Pancreas (tissue), 10 donors: Measurements from ENCODE around the gene AUTS2. TPM values are rescaled to one million over a fixed set of nuclear protein-coding genes. Genes with fewer than 3 reads are reported as not detected.

Experiments used
- ATAC-seq, 4 donors: fragments of 200-7000 bp; cut with Tn5 transposase; one replicate each; pipeline versions ENCODE4 v1.8.0 to v1.9.1; 2020; ENCODE audit warnings: mild to moderate bottlenecking in 4 of 4, moderate library complexity in 4 of 4
- DNase-seq, 6 donors: peaks; one replicate each; pipeline ENCODE4 v3.0.0-alpha.2; 2020
- FAIRE-seq: peaks from 2 replicates; lab custom pipeline; 2012; peaks lifted over from hg19 to GRCh38; lab: Jason Lieb, UNC
- H3K27ac ChIP-seq, 4 donors: fragments of 200-600 bp; sonication (generic); 1 replicate in 3 of 4; 2 replicates in 1 of 4; pipeline versions ENCODE4 v1.5.0 to v1.8.0; 2020
- H3K27me3 ChIP-seq, 4 donors: fragments of 200-600 bp; one replicate each; pipeline ENCODE4 v1.8.0; 2021
- H3K36me3 ChIP-seq, 3 donors: fragments of 200-600 bp; sonication (generic) in 1 of 3; one replicate each; pipeline versions ENCODE4 v1.5.0 to v1.8.0; 2020 to 2021
- H3K4me1 ChIP-seq, 3 donors: fragments of 200-600 bp; one replicate each; pipeline ENCODE4 v1.8.0; 2021
- H3K4me3 ChIP-seq, 4 donors: fragments of 200-600 bp; sonication (generic) in 2 of 4; one replicate each; pipeline versions ENCODE4 v1.5.0 to v1.8.0; 2020 to 2021
- H3K9me3 ChIP-seq, 4 donors: fragments of 200-600 bp; one replicate each; pipeline ENCODE4 v1.8.0; 2021
- WGBS, 2 donors: extraction: QIAGEN DNeasy Blood & Tissue Kit; methylation state at CpG; one replicate each; pipeline ENCODE4 v1.1.7; 2013; 5-methylcytosine and 5-hydroxymethylcytosine counted together
- intact Hi-C, 3 donors: fragments of 100-400 bp; cut with DNase I; formaldehyde crosslinking; loops; one replicate each; pipeline versions ENCODE4 v1.11.1 to v1.14.2; 2022
- polyA plus RNA-seq, 2 donors: library from polyadenylated mRNA; stranded (reverse); fragments of 200-250 nt; gene quantifications; one replicate each; pipeline ENCODE4 v1.2.3, GENCODE V29; 2013
- total RNA-seq, 6 donors: library from RNA; stranded (reverse); fragmentation: NEBNext Ultra II Directional in 4 of 6; extraction: Animal tissue kit (Norgen Biotek cat#: 25700) in 4 of 6; gene quantifications; one replicate each; pipeline versions ENCODE4 v1.2.1 to v1.2.4, GENCODE V29; 2021 to 2023
- TF ChIP-seq, protein P1 (sequence below), 4 donors: fragments of 200-600 bp; sonication (generic) in 3 of 4; IDR thresholded peaks; one replicate each; pipeline versions ENCODE4 v1.5.0 to v1.8.0; 2021; ENCODE audit warnings: antibody characterized with exemption in 4 of 4
- donor health status: healthy with polysubstance abuse.
- donor health status: DM: no; HTN: no; CAD: no; lungs with moderate emphysema.
- donor health status: DM: no; HTN: no; CAD: no.
- donor health status: control.
- donor health status: control.
- donor health status: Bipolar disorder and iron deficiency.
- donor health status: DM: yes; HTN: yes; CAD: no.
- donor health status: DM: no; HTN: no; CAD: no.
- donor health status: DM: no; HTN: no; CAD: no.
- donor health status: DM: yes; HTN: yes; CAD: no.

AUTS2 gene
- total and polyA plus RNA-seq, 8 donors = 5.8 to 16.8 (median 9.9) TPM

DNA sequence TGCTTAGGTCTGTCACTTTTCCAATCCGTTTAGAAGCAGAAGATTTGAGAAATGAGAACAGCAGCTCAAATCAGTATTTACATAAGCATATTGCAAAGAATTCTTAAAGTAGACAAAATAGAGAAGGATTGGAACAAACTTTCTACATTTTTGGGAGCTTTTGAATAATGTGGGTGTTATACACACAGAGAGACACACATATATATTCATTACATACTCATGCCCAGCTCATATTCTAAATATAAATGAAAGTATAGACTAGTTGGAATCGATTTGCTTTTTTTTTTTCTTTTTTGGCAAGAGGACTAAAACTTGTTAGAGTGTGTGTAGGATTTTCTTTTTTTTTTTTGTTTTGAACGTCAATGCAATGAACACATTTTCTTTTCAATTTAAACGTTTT is 538.9 kb downstream of the AUTS2 start:
- Histone ChIP-seq H3K9me3 (no peaks in the 10 kb centered on the region), H3K4me1 (no peaks in the 10 kb centered on the region), H3K27me3 (no peaks in the 10 kb centered on the region), H3K36me3 (no peaks in the 10 kb centered on the region), H3K4me3 (no peak overlapping the region), H3K27ac (no peak overlapping the region)
- WGBS, 2 donors = 44 to 53% methylated on average over 4 of the region's 4 CpGs
- TF ChIP-seq, protein P1, sequence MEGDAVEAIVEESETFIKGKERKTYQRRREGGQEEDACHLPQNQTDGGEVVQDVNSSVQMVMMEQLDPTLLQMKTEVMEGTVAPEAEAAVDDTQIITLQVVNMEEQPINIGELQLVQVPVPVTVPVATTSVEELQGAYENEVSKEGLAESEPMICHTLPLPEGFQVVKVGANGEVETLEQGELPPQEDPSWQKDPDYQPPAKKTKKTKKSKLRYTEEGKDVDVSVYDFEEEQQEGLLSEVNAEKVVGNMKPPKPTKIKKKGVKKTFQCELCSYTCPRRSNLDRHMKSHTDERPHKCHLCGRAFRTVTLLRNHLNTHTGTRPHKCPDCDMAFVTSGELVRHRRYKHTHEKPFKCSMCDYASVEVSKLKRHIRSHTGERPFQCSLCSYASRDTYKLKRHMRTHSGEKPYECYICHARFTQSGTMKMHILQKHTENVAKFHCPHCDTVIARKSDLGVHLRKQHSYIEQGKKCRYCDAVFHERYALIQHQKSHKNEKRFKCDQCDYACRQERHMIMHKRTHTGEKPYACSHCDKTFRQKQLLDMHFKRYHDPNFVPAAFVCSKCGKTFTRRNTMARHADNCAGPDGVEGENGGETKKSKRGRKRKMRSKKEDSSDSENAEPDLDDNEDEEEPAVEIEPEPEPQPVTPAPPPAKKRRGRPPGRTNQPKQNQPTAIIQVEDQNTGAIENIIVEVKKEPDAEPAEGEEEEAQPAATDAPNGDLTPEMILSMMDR (IDR thresholded peaks at IDR 0.05) = no peak
- intact Hi-C loops = no loop called here
- DNase-seq (no peak), ATAC-seq (no peak), FAIRE-seq (no peak)

DNA sequence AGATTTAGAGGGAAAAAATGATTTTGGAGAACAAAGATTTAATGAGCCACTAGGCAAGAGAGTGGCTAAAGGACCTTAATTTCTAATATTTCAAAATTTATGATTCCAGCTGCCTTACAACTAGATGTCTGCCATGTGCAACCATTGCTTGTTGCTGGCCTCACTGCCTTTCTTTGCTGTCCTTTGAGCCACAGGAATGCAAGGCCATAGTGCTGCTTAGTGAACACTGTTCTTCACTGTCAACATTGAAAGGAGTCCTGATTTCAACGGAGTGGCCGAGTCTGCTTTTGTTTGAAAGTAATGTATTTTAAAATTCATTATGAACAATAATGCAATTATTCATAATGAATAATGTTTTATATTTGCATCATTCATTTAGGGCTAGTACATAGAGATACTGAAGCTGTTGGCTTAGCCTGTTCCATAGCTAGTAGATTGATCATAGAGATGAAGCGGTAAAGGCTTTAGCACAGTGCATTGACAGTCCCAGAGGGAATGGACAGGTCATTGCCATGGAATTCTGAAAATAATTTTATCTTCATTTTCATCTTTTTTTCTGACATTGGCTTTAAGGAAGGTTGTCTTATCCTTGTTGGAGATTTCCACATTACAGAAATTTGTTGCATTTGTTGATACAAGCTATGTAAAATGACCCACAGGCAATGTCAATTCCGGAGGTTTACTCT is 544.1 kb downstream of the AUTS2 start:
- WGBS, 2 donors = 72 to 83% methylated on average over 4 of the region's 4 CpGs

DNA sequence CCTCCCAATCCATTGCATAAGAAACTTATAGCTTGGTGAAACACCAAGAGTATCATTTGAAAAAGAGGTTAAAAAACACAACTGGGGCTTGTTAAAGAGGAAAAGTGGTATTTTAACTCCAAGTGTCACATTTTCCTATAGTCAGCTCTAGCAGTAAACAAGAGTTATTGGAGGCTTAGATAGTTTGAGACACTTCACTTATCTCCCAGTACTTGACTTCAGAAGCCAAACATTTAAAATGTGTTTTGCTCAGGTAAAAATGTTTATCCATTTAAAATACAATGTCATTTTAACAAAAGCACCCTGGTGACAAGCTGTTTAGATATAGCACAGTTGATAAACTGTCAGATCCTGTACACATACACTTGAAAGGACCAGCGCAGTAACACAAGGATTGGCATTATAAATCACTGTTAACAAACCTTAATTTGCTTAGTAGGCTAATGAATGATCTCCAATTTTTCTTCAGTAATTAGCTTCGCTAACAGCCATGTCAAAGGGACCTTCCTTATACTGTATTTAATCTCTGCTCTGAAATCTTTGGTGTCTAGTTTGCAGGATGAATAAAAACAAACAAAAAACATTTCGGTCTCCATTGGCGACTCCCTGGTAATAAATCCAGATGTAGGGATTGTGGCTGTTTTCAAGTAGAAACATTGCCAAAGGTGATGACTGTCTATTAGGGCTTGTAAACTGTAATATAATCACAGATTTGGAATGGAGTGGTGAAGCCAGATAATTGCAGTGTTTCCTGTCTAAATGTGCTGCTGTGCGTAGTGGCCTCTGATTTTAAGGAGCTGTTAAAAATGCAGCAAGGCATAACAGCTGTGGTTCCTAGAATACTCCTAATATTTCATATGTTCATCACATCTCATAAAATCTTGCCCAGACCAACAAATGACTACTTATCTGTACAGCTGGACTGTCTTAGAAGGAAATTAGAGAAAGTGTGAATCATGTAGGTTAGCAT is 545.1 kb downstream of the AUTS2 start:
- Histone ChIP-seq H3K9me3 (no peaks in the 10 kb centered on the region), H3K4me1 (no peaks in the 10 kb centered on the region), H3K4me3 (no peak overlapping the region), H3K27ac (no peak overlapping the region), H3K36me3 (no peaks in the 10 kb centered on the region), H3K27me3 (no peaks in the 10 kb centered on the region)
- no peak for ATAC-seq
- intact Hi-C loops = no loop called here
- 74 to 80% methylated on average over 5 of the region's 5 CpGs for WGBS, 2 donors
- no peak for DNase-seq
- FAIRE-seq = no peak
- TF ChIP-seq, protein P1 (IDR thresholded peaks at IDR 0.05) = no peak

More for the DNA sequence above, 544.1 kb downstream of the AUTS2 start:
- no peak for FAIRE-seq
- no peak for DNase-seq
- Histone ChIP-seq H3K27me3 (no peaks in the 10 kb centered on the region), H3K36me3 (no peaks in the 10 kb centered on the region), H3K27ac (no peak overlapping the region), H3K4me3 (no peak overlapping the region), H3K4me1 (no peaks in the 10 kb centered on the region), H3K9me3 (no peaks in the 10 kb centered on the region)
- intact Hi-C loops = no loop called here
- ATAC-seq = no peak
- TF ChIP-seq, protein P1 (IDR thresholded peaks at IDR 0.05) = no peak

DNA sequence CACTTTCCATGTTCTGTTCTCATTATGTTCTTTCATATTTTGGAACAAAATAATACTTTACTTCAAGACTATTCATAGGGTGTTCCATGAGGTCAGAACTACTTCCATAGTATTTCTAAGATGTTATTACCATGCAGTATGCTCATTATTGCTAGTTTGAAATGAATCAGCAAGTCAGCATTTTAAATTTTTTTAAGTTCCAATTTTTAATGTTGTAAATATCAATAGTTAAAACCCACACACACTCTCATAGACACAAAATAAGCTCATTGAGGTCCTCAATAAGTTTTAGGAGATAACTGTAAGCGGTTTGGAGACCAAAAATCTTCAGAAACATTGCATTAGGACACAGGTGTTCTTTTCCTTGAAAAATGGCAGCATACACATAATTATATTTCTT is 550.7 kb downstream of the AUTS2 start:
- no peak for DNase-seq
- no peak for ATAC-seq
- Histone ChIP-seq H3K9me3 (no peaks in the 10 kb centered on the region), H3K4me1 (no peaks in the 10 kb centered on the region), H3K36me3 (no peaks in the 10 kb centered on the region), H3K4me3 (no peak overlapping the region), H3K27ac (no peak overlapping the region), H3K27me3 (no peaks in the 10 kb centered on the region)
- FAIRE-seq = no peak
- WGBS, 2 donors = 95 to 98% methylated on average over 1 of the region's 1 CpG
- intact Hi-C loops = no loop called here
- TF ChIP-seq, protein P1 (IDR thresholded peaks at IDR 0.05) = no peak
